ENCODE data around the gene CDH22.
A peak's percentile ranks its signal among the peaks of the same experiment; 100 is the strongest.

The CDH22 gene

DNA sequence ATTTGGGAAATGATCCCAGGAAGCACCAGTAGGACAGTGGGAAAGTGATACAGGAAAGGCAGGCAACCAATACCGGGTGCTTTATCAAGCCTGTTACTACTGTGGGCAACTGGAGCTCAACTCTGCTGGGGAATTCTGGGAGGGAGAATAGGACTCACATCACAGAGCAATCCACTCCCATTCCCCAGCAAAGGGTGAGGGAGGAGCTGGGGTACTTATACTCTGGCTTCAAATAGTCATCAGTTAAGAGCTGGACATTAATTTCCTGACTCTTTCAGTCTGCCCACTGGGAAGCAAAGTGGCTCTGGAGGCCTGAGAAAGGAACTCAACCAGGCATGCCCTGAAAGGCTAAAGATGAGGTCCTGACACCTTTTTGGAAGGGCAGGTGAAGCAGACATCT is 17.5 kb upstream of the CDH22 start:
- DNase-seq (ENCODE audit: extremely low spot score), result no peak
- ChIA-PET CTCF (interaction anchor here (1.5 kb wide), 1 partner anchor 14 kb away, joined by 4 read pairs; no protein-coding TSS in a partner anchor), POLR2A (no interaction called here)
- TF ChIP-seq LEF1 (IDR thresholded peaks at IDR 0.05; ENCODE audit: borderline replicate concordance) (no peak), ZNF384 (IDR thresholded peaks at IDR 0.05) (no peak), HDGF (IDR thresholded peaks at IDR 0.05; ENCODE audit: borderline replicate concordance) (no peak), FOXM1 (IDR thresholded peaks at IDR 0.05; ENCODE audit: borderline replicate concordance) (no peak), BHLHE40 (IDR thresholded peaks at IDR 0.05; ENCODE audit: borderline replicate concordance) (no peak), FOXA1 (IDR thresholded peaks at IDR 0.05) (no peak)

- DNase-seq (ENCODE audit: extremely low spot score), result peak; percentile 66
- TF ChIP-seq L3MBTL2 (conservative IDR thresholded peaks at IDR 0.05) (no peak), SUZ12 (IDR thresholded peaks at IDR 0.05) (no peak)
- ChIA-PET CTCF (interaction anchor here (1.5 kb wide), 1 partner anchor 13 kb away, joined by 4 read pairs; no protein-coding TSS in a partner anchor), POLR2A (no interaction called here)
Observed at GRCh38 chr20:46324960-46325703, 16.8 kb upstream of the CDH22 start.

DNA sequence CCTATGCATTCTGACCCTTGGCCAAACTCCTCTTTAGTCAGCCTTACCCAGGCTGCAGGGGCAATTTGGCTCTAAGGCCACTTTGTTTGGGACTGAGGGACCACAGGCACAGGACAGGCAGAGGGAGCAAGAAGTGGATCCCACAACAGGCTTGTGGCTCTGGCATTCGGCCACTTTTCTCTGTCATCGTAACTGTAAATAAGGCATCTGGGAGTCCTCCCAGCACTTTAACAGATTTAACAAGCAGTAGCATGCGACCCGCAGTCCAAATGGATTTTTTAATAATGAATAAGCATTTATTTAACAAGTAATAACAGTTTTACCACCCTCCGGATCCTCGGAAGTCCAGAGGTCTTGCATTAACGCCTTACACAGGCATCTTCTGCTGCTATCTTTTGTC is 16.1 kb upstream of the CDH22 start:
- DNase-seq (ENCODE audit: extremely low spot score), result no peak
- TF ChIP-seq LEF1 (IDR thresholded peaks at IDR 0.05; ENCODE audit: borderline replicate concordance) (no peak), NFRKB (IDR thresholded peaks at IDR 0.05) (no peak), BHLHE40 (IDR thresholded peaks at IDR 0.05; ENCODE audit: borderline replicate concordance) (no peak), TARDBP (IDR thresholded peaks at IDR 0.05) (no peak), FOXA1 (IDR thresholded peaks at IDR 0.05) (no peak), FOXM1 (IDR thresholded peaks at IDR 0.05; ENCODE audit: borderline replicate concordance) (no peak), CTBP1 (IDR thresholded peaks at IDR 0.05; ENCODE audit: borderline replicate concordance) (no peak)
- POLR2A ChIA-PET, result no interaction called here
- CTCF ChIA-PET, result interaction anchor here (1.5 kb wide), 1 partner anchor 12 kb away, joined by 4 read pairs; no protein-coding TSS in a partner anchor

GRCh38 chr20:46323557-46323956 is 15.3 kb upstream of the CDH22 start:
- ChIA-PET POLR2A (no interaction called here), CTCF (no interaction called here)
- DNase-seq (ENCODE audit: extremely low spot score), result no peak
- TF ChIP-seq TARDBP (IDR thresholded peaks at IDR 0.05), result no peak
- no peak for TF ChIP-seq LEF1 (IDR thresholded peaks at IDR 0.05; ENCODE audit: borderline replicate concordance)

DNA sequence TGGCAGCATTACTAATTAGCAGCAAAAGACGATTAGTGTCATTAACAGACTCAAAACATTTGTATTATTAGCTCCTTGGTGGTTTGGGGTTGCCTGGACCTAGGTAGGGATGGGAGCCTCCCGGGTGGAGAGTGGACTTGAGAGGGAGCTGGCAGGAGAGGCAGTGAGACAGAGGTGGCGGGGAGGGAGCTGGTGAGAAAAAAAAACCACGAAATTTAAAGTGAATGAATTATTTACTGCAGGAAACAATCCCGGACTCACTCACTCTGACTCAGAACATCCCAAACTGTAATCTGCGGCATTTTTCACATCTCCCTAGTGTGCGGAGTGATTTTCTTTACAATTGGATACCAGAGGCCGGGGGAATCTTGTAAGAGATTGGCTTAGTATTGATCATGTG is 14.3 kb upstream of the CDH22 start:
- POLR2A ChIA-PET, result no interaction called here
- TF ChIP-seq NFRKB (IDR thresholded peaks at IDR 0.05) (no peak), FOXM1 (IDR thresholded peaks at IDR 0.05; ENCODE audit: borderline replicate concordance) (no peak), L3MBTL2 (conservative IDR thresholded peaks at IDR 0.05) (no peak), SUZ12 (IDR thresholded peaks at IDR 0.05) (no peak), TARDBP (IDR thresholded peaks at IDR 0.05) (no peak), ELF4 (IDR thresholded peaks at IDR 0.05) (no peak), FOXK2 (IDR thresholded peaks at IDR 0.05) (no peak), FOXA1 (IDR thresholded peaks at IDR 0.05) (no peak), ARNT (IDR thresholded peaks at IDR 0.05) (no peak), BHLHE40 (IDR thresholded peaks at IDR 0.05; ENCODE audit: borderline replicate concordance) (no peak), LEF1 (IDR thresholded peaks at IDR 0.05; ENCODE audit: borderline replicate concordance) (no peak), ZNF384 (IDR thresholded peaks at IDR 0.05) (no peak)
- DNase-seq (ENCODE audit: extremely low spot score), result no peak
- CTCF ChIA-PET, result no interaction called here

DNA sequence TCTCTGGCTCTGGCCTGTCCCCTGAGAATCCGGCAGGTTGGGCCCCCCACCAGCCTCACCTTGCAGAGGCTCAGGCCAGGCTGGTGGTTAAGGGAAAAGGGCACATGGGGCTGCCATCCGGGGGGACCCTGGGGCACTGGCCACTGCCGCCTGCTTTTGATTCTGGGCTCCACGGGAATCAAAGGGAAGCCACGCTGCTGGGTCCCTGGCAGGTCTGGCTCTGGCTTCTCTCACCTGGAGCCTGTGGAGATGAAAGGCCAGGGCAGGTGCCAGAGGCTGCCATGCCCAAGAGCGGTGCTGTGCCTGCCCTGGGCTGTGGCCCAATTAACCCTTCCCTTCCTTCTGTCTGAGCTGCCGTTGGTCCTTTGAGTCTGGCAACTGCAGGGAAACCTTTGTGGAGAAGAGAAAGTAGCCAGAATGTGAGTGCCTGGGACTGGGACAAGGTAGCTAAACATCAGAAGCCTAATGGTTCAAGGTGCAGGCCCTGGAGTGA is 9.4 kb upstream of the CDH22 start:
- ChIA-PET CTCF (no interaction called here), POLR2A (no interaction called here)
- TF ChIP-seq ZNF384 (IDR thresholded peaks at IDR 0.05), result no peak
- no peak for TF ChIP-seq BHLHE40 (IDR thresholded peaks at IDR 0.05; ENCODE audit: borderline replicate concordance)
- no peak for TF ChIP-seq NFRKB (IDR thresholded peaks at IDR 0.05)
- no peak for TF ChIP-seq TARDBP (IDR thresholded peaks at IDR 0.05)
- no peak for TF ChIP-seq FOXM1 (IDR thresholded peaks at IDR 0.05; ENCODE audit: borderline replicate concordance)
- TF ChIP-seq ARNT (IDR thresholded peaks at IDR 0.05), result no peak
- TF ChIP-seq CTBP1 (IDR thresholded peaks at IDR 0.05; ENCODE audit: borderline replicate concordance), result no peak
- TF ChIP-seq LEF1 (IDR thresholded peaks at IDR 0.05; ENCODE audit: borderline replicate concordance), result no peak
- TF ChIP-seq SUZ12 (IDR thresholded peaks at IDR 0.05), result no peak
- TF ChIP-seq ELF4 (IDR thresholded peaks at IDR 0.05), result no peak
- TF ChIP-seq FOXA1 (IDR thresholded peaks at IDR 0.05), result no peak
- TF ChIP-seq PKNOX1 (IDR thresholded peaks at IDR 0.05), result no peak
- TF ChIP-seq FOXK2 (IDR thresholded peaks at IDR 0.05), result no peak
- no peak for TF ChIP-seq SP1 (IDR thresholded peaks at IDR 0.05)
- no peak for TF ChIP-seq L3MBTL2 (conservative IDR thresholded peaks at IDR 0.05)
- TF ChIP-seq HDGF (IDR thresholded peaks at IDR 0.05; ENCODE audit: borderline replicate concordance), result no peak
- DNase-seq (ENCODE audit: extremely low spot score), result no peak

- DNase-seq (ENCODE audit: extremely low spot score), result no peak
- CTCF ChIA-PET, result interaction anchor here (1.0 kb wide), 1 partner anchor 10 kb away, joined by 3 read pairs; no protein-coding TSS in a partner anchor
- POLR2A ChIA-PET, result no interaction called here
- TF ChIP-seq BHLHE40 (IDR thresholded peaks at IDR 0.05; ENCODE audit: borderline replicate concordance) (no peak), FOXM1 (IDR thresholded peaks at IDR 0.05; ENCODE audit: borderline replicate concordance) (no peak), ARNT (IDR thresholded peaks at IDR 0.05) (no peak), SP1 (IDR thresholded peaks at IDR 0.05) (no peak)
Observed at GRCh38 chr20:46316984-46317684, 8.8 kb upstream of the CDH22 start.
